SKM-1 (cell line): ENCODE data around the gene PPM1L.

Experiments used
- DNase-seq: peaks from one replicate; lab custom pipeline; 2025; ENCODE audit not compliant: unreplicated experiment; lab: John Stamatoyannopoulos, UW

The PPM1L gene

GRCh38 chr3:160842021-160843005 lies 86.3 kb downstream of the PPM1L start:
- no peak for DNase-seq

- DNase-seq, result no peak
Measured at GRCh38 chr3:160851629-160852210, 95.7 kb downstream of the PPM1L start.

- no peak for DNase-seq
Measured at GRCh38 chr3:160852856-160853255, 96.8 kb downstream of the PPM1L start.

- DNase-seq, result no peak
Measured at GRCh38 chr3:160856450-160856849, 100.4 kb downstream of the PPM1L start.

GRCh38 chr3:160857476-160858119 lies 101.6 kb downstream of the PPM1L start:
- no peak for DNase-seq

- DNase-seq, result no peak
Measured at GRCh38 chr3:160860346-160860745, 104.3 kb downstream of the PPM1L start.

GRCh38 chr3:160869825-160870224 lies 113.8 kb downstream of the PPM1L start:
- DNase-seq, result no peak

- DNase-seq, result no peak
Measured at GRCh38 chr3:160870327-160870726, 114.3 kb downstream of the PPM1L start.

- DNase-seq, result no peak
Measured at GRCh38 chr3:160874736-160875135, 118.7 kb downstream of the PPM1L start.

- DNase-seq, result no peak
Measured at GRCh38 chr3:160876643-160877042, 120.6 kb downstream of the PPM1L start.

- DNase-seq, result no peak
Measured at GRCh38 chr3:160879859-160880258, 123.8 kb downstream of the PPM1L start.

- no peak for DNase-seq
Measured at GRCh38 chr3:160883373-160883772, 127.3 kb downstream of the PPM1L start.

GRCh38 chr3:160885791-160886286 lies 129.8 kb downstream of the PPM1L start:
- DNase-seq, result no peak

GRCh38 chr3:160886421-160886820 lies 130.4 kb downstream of the PPM1L start:
- no peak for DNase-seq

- DNase-seq, result no peak
Measured at GRCh38 chr3:160893207-160893606, 137.2 kb downstream of the PPM1L start.

- no peak for DNase-seq
Measured at GRCh38 chr3:160904691-160905090, 148.7 kb downstream of the PPM1L start.

GRCh38 chr3:160906646-160907045 lies 150.6 kb downstream of the PPM1L start:
- DNase-seq, result no peak

- no peak for DNase-seq
Measured at GRCh38 chr3:160909917-160910316, 153.9 kb downstream of the PPM1L start.

- no peak for DNase-seq
Measured at GRCh38 chr3:160911411-160911810, 155.4 kb downstream of the PPM1L start.

- DNase-seq, result no peak
Measured at GRCh38 chr3:160916472-160916871, 160.4 kb downstream of the PPM1L start.

GRCh38 chr3:160919942-160920341 lies 163.9 kb downstream of the PPM1L start:
- no peak for DNase-seq
